Measurements from ENCODE around the gene IL17RC. TPM values are rescaled to one million over a fixed set of nuclear protein-coding genes. Genes with fewer than 3 reads are reported as not detected.

The IL17RC gene
- total and polyA plus RNA-seq, 3 experiments from 2014 or later = 0.20 to 11.0 (median 0.31) TPM

DNA sequence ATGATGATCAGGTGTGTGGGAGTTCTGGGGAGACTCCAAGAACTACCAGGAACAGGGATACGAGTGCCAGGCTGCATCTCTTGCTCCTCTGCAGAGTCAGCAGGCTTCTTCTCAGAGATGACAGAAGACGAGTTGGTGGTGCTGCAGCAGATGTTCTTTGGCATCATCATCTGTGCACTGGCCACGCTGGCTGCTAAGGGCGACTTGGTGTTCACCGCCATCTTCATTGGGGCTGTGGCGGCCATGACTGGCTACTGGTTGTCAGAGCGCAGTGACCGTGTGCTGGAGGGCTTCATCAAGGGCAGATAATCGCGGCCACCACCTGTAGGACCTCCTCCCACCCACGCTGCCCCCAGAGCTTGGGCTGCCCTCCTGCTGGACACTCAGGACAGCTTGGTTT is 27.4 kb downstream of the IL17RC start:
- no peaks in the 10 kb centered on the region for H3K4me1 Mint-ChIP-seq
- peaks cover 0 to 36% (median 4%) of the 10 kb centered on the region in 3 donors for H3K36me3 Mint-ChIP-seq
- no peaks in the 10 kb centered on the region for H3K4me1 ChIP-seq (ENCODE audit: insufficient read depth, low read length)
- H3K4me3 Mint-ChIP-seq = no peak overlapping the region
- no peaks in the 10 kb centered on the region for H3K27me3 ChIP-seq (ENCODE audit: insufficient read depth, low read length, poor library complexity, severe bottlenecking)
- no peak overlapping the region for H3K4me3 ChIP-seq (ENCODE audit: low read length)
- H3K36me3 ChIP-seq (ENCODE audit: insufficient read depth, low read length) = peaks cover 6% of the 10 kb centered on the region
- H3K27ac ChIP-seq (ENCODE audit: low read depth, low read length) = no peak overlapping the region
- no peaks in the 10 kb centered on the region for H3K9me3 ChIP-seq (ENCODE audit: low read length)
- no peak for DNase-seq
- CTCF ChIA-PET = interaction anchor here (1.9 kb wide), 1 partner anchor 11 kb away, joined by 10 read pairs; the partner anchor contains the start of gene CRELD1
- no peaks in the 10 kb centered on the region for H3K9me3 Mint-ChIP-seq
- POLR2A ChIA-PET = no interaction called here
- H3K27ac Mint-ChIP-seq = peak overlapping the region in 4 of 8 donors; percentile 33 to 77 (median 52)
- no peaks in the 10 kb centered on the region for H3K27me3 Mint-ChIP-seq

DNA sequence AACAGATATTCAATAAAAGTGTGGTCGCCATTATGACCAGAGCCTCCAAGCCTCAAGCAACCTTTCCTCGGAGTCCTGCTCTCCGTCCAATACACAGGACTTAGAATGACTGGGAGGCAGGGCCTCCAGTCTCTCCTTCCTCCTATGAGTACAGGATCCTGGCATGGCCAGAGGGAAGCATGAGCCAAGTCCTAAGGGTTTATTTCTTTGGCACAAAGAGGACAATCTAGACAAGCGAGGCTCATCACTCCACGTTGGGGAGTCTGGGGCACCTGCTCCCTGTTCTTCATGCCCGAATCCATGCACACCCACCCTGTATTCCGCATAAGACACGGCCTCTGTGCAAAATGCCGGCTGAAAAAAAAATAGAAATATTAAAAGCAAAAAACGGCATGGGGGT is 28.5 kb downstream of the IL17RC start:
- ChIA-PET CTCF (interaction anchor here (0.9 to 2.0 kb wide), 5 partner anchors 10 to 98 kb away, joined by 3 to 23 read pairs (median 10); partner anchors contain the start of gene CRELD1), POLR2A (interaction anchor here (2.1 kb wide), 1 partner anchor 12 kb away, joined by 28 read pairs; the partner anchor contains the start of gene CRELD1)
- H3K9me3 ChIP-seq (ENCODE audit: low read length) = no peaks in the 10 kb centered on the region

DNA sequence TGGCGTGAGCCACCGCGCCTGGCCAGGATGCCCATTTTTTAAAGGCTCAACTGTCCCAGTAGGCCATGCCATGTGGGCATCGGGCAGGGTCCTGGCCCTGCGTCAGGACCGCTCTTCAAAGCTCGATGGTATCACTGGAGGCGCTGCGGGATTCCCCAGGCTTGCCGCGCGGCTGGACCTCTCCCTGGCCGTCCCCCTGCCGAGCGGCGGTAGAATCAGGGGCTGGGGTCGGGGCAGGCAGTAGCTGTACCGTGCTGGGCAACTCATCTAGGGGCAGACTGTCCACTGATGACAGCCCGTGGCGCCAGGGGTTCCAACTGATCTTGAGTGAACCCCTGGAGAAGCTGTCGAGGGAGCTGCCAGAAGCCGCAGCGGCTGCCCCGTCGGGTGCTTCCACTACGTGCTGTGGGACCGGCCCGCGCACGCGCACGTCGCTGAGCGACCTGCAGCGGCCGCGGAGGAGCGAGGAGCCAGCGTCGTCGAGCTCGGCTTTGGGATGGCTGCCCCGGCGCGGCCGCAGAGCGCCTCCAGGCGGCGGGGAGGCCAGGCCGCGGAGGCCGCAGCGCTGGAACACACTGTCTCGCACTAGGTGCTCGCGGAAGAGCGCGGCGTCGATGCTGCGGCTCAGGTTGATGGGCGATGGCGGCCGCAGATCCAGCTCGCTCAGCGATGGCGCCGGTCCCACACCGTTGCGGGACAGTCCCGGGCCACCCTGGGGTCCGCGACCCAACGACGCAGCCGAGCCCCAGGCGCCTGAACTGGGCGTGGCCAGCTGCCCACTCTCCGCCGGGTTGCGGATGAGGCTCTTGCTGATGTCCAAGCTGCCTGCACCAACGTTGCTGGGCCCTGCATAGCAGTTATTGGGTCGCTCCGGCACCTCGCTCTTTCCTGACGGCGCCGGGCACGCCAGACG is 29.5 kb downstream of the IL17RC start:
- H3K27ac Mint-ChIP-seq = peak overlapping the region; percentile 68 to 96 (median 87)
- DNase-seq = peak; percentile 74 to 85 (median 80)
- peaks cover 6 to 7% (median 7%) of the 10 kb centered on the region in 3 donors for H3K4me1 Mint-ChIP-seq
- Histone ChIP-seq H3K9me3 (ENCODE audit: low read length) (no peaks in the 10 kb centered on the region), H3K27me3 (ENCODE audit: insufficient read depth, low read length, poor library complexity, severe bottlenecking) (no peaks in the 10 kb centered on the region), H3K4me1 (ENCODE audit: insufficient read depth, low read length) (peaks cover 6% of the 10 kb centered on the region), H3K4me3 (ENCODE audit: low read length) (peak overlapping the region; percentile 28), H3K36me3 (ENCODE audit: insufficient read depth, low read length) (peaks cover 6% of the 10 kb centered on the region), H3K27ac (ENCODE audit: low read depth, low read length) (no peak overlapping the region)
- H3K9me3 Mint-ChIP-seq = no peaks in the 10 kb centered on the region
- ChIA-PET CTCF (interaction anchor here (0.6 to 2.0 kb wide), 14 partner anchors 11 to 442 kb away, joined by 3 to 23 read pairs (median 4); partner anchors contain the start of gene CRELD1), POLR2A (interaction anchor here (0.8 to 2.1 kb wide), 3 partner anchors 13 to 55 kb away, joined by 3 to 28 read pairs (median 4); partner anchors contain the start of gene CRELD1)
- peak overlapping the region; percentile 68 to 82 (median 76) for H3K4me3 Mint-ChIP-seq
- H3K36me3 Mint-ChIP-seq = peaks cover 0 to 31% (median 2%) of the 10 kb centered on the region in 3 donors
- H3K27me3 Mint-ChIP-seq = no peaks in the 10 kb centered on the region

More for the DNA sequence above, 28.5 kb downstream of the IL17RC start:
- H3K4me1 Mint-ChIP-seq = no peaks in the 10 kb centered on the region
- H3K27ac ChIP-seq (ENCODE audit: low read depth, low read length) = no peak overlapping the region
- no peak overlapping the region for H3K4me3 ChIP-seq (ENCODE audit: low read length)
- no peaks in the 10 kb centered on the region for H3K9me3 Mint-ChIP-seq
- H3K27me3 Mint-ChIP-seq = no peaks in the 10 kb centered on the region
- no peak for DNase-seq
- peak overlapping the region in 6 of 8 donors; percentile 48 to 74 (median 64) for H3K27ac Mint-ChIP-seq
- peak overlapping the region in 5 of 7 donors; percentile 11 to 61 (median 43) for H3K4me3 Mint-ChIP-seq
- H3K36me3 ChIP-seq (ENCODE audit: insufficient read depth, low read length) = peaks cover 6% of the 10 kb centered on the region
- no peaks in the 10 kb centered on the region for H3K4me1 ChIP-seq (ENCODE audit: insufficient read depth, low read length)
- H3K36me3 Mint-ChIP-seq = peaks cover 0 to 36% (median 4%) of the 10 kb centered on the region in 3 donors
- no peaks in the 10 kb centered on the region for H3K27me3 ChIP-seq (ENCODE audit: insufficient read depth, low read length, poor library complexity, severe bottlenecking)

DNA sequence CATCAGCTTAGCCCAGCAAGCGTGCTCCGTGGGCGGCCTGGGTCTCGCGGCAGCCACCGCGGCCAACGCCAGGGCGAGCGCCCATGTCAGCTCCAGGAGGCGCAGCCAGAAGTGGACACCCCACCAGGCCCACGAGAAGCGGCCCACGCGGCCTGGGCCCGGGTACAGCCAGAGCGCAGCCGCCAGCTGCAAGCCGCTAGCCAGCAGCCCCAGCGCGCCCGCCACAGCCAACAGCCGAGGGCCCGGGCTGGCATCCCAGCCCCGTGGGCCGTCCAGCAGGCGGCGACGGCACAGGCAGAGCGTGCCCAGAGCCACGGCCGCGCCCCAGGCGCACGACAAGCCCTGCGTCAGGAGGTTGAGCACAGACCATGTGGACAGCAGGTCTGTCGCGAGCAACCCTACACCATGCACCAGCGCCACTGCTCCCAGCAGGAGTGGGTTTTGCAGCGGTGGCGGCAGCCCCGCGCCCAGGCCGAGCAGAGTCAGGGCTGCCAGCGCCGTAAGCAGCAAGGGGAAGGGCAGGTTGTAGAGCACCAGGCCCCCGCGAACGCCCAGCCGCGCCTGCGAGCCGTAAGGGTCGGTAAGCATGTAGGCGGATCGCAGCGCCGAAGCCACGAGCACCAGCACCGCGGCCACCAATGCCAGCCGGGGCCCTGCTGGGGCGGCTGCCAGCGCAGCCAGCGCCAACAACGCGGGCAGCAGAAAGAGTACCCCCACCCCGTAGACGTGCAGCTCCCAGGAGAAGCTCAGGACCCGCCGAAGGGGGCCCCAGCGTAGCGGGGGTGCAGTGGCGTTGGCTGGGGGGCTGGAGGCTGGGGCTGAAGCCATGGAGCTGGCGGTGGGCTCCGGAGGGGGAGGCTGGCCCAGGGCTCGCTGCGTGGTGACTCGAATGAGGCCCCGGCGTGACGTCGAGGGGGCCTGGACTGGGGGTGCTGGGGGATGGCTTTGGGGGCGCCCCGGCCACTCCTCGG is 30.4 kb downstream of the IL17RC start:
- DNase-seq = no peak
- H3K36me3 ChIP-seq (ENCODE audit: insufficient read depth, low read length) = peaks cover 6% of the 10 kb centered on the region
- H3K36me3 Mint-ChIP-seq = peaks cover 0 to 25% (median 2%) of the 10 kb centered on the region in 3 donors
- ChIA-PET CTCF (interaction anchor here (0.6 to 2.0 kb wide), 9 partner anchors 12 to 443 kb away, joined by 3 to 23 read pairs (median 5); partner anchors contain the start of gene CRELD1), POLR2A (interaction anchor here (0.6 to 2.1 kb wide), 5 partner anchors 14 to 137 kb away, joined by 3 to 28 read pairs (median 4); partner anchors contain the start of genes CRELD1 and TTLL3)
- H3K27ac Mint-ChIP-seq = peak overlapping the region in 1 of 8 donors; percentile 63
- H3K4me3 Mint-ChIP-seq = no peak overlapping the region
- H3K9me3 ChIP-seq (ENCODE audit: low read length) = no peaks in the 10 kb centered on the region
- H3K4me1 ChIP-seq (ENCODE audit: insufficient read depth, low read length) = peaks cover 11% of the 10 kb centered on the region
- H3K4me1 Mint-ChIP-seq = peaks cover 9 to 14% (median 11%) of the 10 kb centered on the region in 3 donors
- H3K27me3 Mint-ChIP-seq = no peaks in the 10 kb centered on the region
- no peak overlapping the region for H3K27ac ChIP-seq (ENCODE audit: low read depth, low read length)
- no peaks in the 10 kb centered on the region for H3K27me3 ChIP-seq (ENCODE audit: insufficient read depth, low read length, poor library complexity, severe bottlenecking)
- no peaks in the 10 kb centered on the region for H3K9me3 Mint-ChIP-seq
- no peak overlapping the region for H3K4me3 ChIP-seq (ENCODE audit: low read length)

DNA sequence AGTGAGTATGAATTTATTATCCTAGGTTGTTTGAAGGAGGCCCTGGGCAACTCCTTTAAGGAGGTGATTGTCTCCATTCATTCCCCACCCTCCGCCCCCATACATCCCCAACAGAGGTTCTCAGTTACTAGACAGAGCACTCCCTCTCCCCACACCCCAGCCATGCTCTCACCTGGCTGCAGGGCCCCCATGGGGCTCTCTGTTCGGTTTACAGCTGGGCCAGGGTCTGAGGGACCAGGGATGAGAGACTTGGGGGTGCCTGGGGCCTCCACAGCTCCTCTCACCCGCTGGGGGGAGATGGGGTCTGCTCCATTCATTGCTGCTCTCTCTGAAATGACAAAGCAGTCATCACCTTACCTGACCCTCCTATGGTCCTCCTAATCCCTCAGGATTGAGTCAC is 31.7 kb downstream of the IL17RC start:
- Histone ChIP-seq H3K9me3 (ENCODE audit: low read length) (no peaks in the 10 kb centered on the region), H3K27me3 (ENCODE audit: insufficient read depth, low read length, poor library complexity, severe bottlenecking) (no peaks in the 10 kb centered on the region), H3K27ac (ENCODE audit: low read depth, low read length) (no peak overlapping the region), H3K4me1 (ENCODE audit: insufficient read depth, low read length) (peaks cover 11% of the 10 kb centered on the region), H3K4me3 (ENCODE audit: low read length) (no peak overlapping the region), H3K36me3 (ENCODE audit: insufficient read depth, low read length) (peaks cover 6% of the 10 kb centered on the region)
- H3K27ac Mint-ChIP-seq = no peak overlapping the region
- H3K36me3 Mint-ChIP-seq = peaks cover 0 to 16% (median 0%) of the 10 kb centered on the region in 3 donors
- ChIA-PET CTCF (interaction anchor here (1.9 kb wide), 1 partner anchor 16 kb away, joined by 11 read pairs; the partner anchor contains the start of gene CRELD1), POLR2A (no interaction called here)
- DNase-seq = no peak
- H3K4me3 Mint-ChIP-seq = peak overlapping the region in 2 of 7 donors; percentile 13 to 67
- no peaks in the 10 kb centered on the region for H3K27me3 Mint-ChIP-seq
- peaks cover 9 to 21% (median 11%) of the 10 kb centered on the region in 3 donors for H3K4me1 Mint-ChIP-seq
- H3K9me3 Mint-ChIP-seq = no peaks in the 10 kb centered on the region

DNA sequence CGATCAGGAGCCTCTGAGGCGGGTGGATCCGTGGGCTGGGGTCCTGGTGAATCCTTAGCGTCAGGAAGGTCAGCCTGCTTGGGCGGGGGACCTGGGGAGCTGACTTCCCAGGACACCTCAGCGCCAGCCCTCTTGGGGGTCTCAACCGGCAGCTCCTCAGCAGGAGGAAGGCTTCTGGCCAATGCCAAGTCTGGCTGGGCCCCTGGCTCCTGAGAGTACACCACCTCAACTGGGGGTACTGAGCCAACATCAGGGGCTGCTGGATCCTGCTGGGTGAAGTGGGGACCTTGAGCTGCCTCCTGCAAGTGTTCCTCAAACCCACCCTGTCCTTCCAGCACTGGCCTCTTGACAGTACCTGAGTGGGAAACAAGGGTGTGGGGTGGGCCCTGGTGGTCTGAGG is 32.2 kb downstream of the IL17RC start:
- ChIA-PET CTCF (interaction anchor here (1.9 kb wide), 1 partner anchor 16 kb away, joined by 11 read pairs; the partner anchor contains the start of gene CRELD1), POLR2A (interaction anchor here (0.6 to 1.5 kb wide), 2 partner anchors 16 to 26 kb away, joined by 5 to 6 read pairs; partner anchors contain the start of gene CRELD1)

DNA sequence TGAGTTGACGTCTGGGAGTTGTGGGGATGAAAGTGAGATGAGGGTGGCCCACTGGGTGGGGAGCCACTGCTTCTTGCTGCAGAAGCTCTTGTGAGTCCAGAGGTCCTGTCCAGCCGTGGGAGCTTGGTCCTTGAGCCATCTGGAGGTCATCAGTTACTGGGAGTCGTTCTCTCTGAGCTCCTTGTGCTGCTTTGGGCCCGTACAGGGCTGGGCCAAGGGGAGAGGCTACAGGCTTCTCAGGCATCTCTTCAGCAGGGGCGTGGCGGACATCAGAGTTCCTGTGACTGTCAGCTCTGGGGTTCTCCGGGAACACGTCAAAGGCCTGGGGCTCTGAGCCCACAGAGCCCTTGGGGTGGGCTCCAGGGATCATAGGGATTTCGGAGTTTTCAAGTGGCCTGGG is 32.7 kb downstream of the IL17RC start:
- H3K4me1 Mint-ChIP-seq = peaks cover 9 to 21% (median 11%) of the 10 kb centered on the region in 3 donors
- H3K4me3 Mint-ChIP-seq = peak overlapping the region in 1 of 7 donors; percentile 44

More for the DNA sequence above, 32.2 kb downstream of the IL17RC start:
- Histone ChIP-seq H3K9me3 (ENCODE audit: low read length) (no peaks in the 10 kb centered on the region), H3K27ac (ENCODE audit: low read depth, low read length) (no peak overlapping the region), H3K4me1 (ENCODE audit: insufficient read depth, low read length) (peaks cover 11% of the 10 kb centered on the region), H3K27me3 (ENCODE audit: insufficient read depth, low read length, poor library complexity, severe bottlenecking) (no peaks in the 10 kb centered on the region), H3K36me3 (ENCODE audit: insufficient read depth, low read length) (peaks cover 6% of the 10 kb centered on the region), H3K4me3 (ENCODE audit: low read length) (no peak overlapping the region)
- Mint-ChIP-seq H3K9me3 (no peaks in the 10 kb centered on the region), H3K4me3 (peak overlapping the region in 1 of 7 donors; percentile 44), H3K36me3 (peaks cover 0 to 11% (median 0%) of the 10 kb centered on the region in 3 donors), H3K27me3 (no peaks in the 10 kb centered on the region), H3K4me1 (peaks cover 9 to 21% (median 11%) of the 10 kb centered on the region in 3 donors), H3K27ac (no peak overlapping the region)
- no peak for DNase-seq

More for the DNA sequence above, 32.7 kb downstream of the IL17RC start:
- peak overlapping the region in 1 of 8 donors; percentile 15 for H3K27ac Mint-ChIP-seq
- H3K36me3 Mint-ChIP-seq = peaks cover 0 to 9% (median 0%) of the 10 kb centered on the region in 3 donors
- CTCF ChIA-PET = interaction anchor here (1.9 kb wide), 1 partner anchor 17 kb away, joined by 11 read pairs; the partner anchor contains the start of gene CRELD1
- Histone ChIP-seq H3K27ac (ENCODE audit: low read depth, low read length) (no peak overlapping the region), H3K4me3 (ENCODE audit: low read length) (no peak overlapping the region), H3K36me3 (ENCODE audit: insufficient read depth, low read length) (peaks cover 4% of the 10 kb centered on the region), H3K9me3 (ENCODE audit: low read length) (no peaks in the 10 kb centered on the region), H3K27me3 (ENCODE audit: insufficient read depth, low read length, poor library complexity, severe bottlenecking) (no peaks in the 10 kb centered on the region), H3K4me1 (ENCODE audit: insufficient read depth, low read length) (peaks cover 11% of the 10 kb centered on the region)
- DNase-seq = no peak
- POLR2A ChIA-PET = interaction anchor here (0.6 to 1.5 kb wide), 2 partner anchors 16 to 27 kb away, joined by 5 to 6 read pairs; partner anchors contain the start of gene CRELD1
- H3K27me3 Mint-ChIP-seq = no peaks in the 10 kb centered on the region
- no peaks in the 10 kb centered on the region for H3K9me3 Mint-ChIP-seq

All from CD8-positive, alpha-beta memory T cell (primary cell).